WERI-Rb-1 (cell line): ENCODE results near the gene GSC2.

Experiments used
- DNase-seq: peaks from one replicate; pipeline ENCODE4 v3.0.0-alpha.2; 2020
- H3K27ac ChIP-seq: fragments of 250-450 bp; sonication (Bioruptor Pico); 2 replicates; pipeline ENCODE4 v1.5.1; 2020; ENCODE audit warnings: mild to moderate bottlenecking, moderate library complexity
- H3K27me3 ChIP-seq: fragments of 250-450 bp; sonication (Bioruptor Pico); 2 replicates; pipeline ENCODE4 v1.5.1; 2021; ENCODE audit warnings: mild to moderate bottlenecking, low read depth, moderate library complexity; ENCODE audit not compliant: insufficient read depth, severe bottlenecking
- H3K36me3 ChIP-seq: fragments of 250-450 bp; sonication (Bioruptor Pico); 2 replicates; pipeline ENCODE4 v1.5.1; 2020; ENCODE audit warnings: mild to moderate bottlenecking, moderate library complexity
- H3K4me3 ChIP-seq: 2 replicates; pipeline ENCODE4 v1.5.1; 2011; ENCODE audit warnings: low read depth, mild to moderate bottlenecking, control low read depth, low read length
- H3K9me3 ChIP-seq: fragments of 250-450 bp; sonication (Bioruptor Pico); 2 replicates; pipeline ENCODE4 v1.5.1; 2021; ENCODE audit warnings: mild to moderate bottlenecking, moderate library complexity; ENCODE audit not compliant: severe bottlenecking
- TF ChIP-seq, protein P1 (sequence below): IDR thresholded peaks from 2 replicates; pipeline ENCODE4 v1.5.1; 2011; ENCODE audit warnings: low read depth, mild to moderate bottlenecking, control low read depth, inconsistent platforms, low read length

GSC2 gene

DNA sequence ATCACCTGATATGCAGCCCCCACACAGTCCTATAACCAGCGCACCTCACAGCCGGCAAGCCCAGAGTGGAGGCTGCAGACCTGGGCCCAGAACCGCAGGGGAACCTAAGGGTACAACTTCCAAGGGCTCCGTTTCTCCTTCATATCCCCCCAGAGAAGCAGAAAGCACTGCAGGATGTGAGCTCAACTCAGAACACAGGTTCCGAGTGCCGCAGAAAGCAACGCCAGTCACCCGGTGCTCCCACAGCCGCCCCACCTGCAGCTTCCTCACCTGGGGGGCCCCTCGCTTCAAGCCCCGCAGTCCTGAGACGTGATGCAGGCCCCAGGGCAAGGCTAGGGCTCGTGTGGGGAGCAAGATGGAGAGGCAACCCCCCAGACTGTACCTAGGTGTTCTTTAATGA, 16.5 kb downstream of the GSC2 start:
- DNase-seq, result no peak
- H3K27me3 ChIP-seq, result no peaks in the 10 kb centered on the region
- no peaks in the 10 kb centered on the region for H3K9me3 ChIP-seq
- no peak overlapping the region for H3K4me3 ChIP-seq
- TF ChIP-seq, protein P1, sequence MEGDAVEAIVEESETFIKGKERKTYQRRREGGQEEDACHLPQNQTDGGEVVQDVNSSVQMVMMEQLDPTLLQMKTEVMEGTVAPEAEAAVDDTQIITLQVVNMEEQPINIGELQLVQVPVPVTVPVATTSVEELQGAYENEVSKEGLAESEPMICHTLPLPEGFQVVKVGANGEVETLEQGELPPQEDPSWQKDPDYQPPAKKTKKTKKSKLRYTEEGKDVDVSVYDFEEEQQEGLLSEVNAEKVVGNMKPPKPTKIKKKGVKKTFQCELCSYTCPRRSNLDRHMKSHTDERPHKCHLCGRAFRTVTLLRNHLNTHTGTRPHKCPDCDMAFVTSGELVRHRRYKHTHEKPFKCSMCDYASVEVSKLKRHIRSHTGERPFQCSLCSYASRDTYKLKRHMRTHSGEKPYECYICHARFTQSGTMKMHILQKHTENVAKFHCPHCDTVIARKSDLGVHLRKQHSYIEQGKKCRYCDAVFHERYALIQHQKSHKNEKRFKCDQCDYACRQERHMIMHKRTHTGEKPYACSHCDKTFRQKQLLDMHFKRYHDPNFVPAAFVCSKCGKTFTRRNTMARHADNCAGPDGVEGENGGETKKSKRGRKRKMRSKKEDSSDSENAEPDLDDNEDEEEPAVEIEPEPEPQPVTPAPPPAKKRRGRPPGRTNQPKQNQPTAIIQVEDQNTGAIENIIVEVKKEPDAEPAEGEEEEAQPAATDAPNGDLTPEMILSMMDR, result no peak
- H3K36me3 ChIP-seq, result peaks cover 59% of the 10 kb centered on the region
- H3K27ac ChIP-seq, result no peak overlapping the region

DNA sequence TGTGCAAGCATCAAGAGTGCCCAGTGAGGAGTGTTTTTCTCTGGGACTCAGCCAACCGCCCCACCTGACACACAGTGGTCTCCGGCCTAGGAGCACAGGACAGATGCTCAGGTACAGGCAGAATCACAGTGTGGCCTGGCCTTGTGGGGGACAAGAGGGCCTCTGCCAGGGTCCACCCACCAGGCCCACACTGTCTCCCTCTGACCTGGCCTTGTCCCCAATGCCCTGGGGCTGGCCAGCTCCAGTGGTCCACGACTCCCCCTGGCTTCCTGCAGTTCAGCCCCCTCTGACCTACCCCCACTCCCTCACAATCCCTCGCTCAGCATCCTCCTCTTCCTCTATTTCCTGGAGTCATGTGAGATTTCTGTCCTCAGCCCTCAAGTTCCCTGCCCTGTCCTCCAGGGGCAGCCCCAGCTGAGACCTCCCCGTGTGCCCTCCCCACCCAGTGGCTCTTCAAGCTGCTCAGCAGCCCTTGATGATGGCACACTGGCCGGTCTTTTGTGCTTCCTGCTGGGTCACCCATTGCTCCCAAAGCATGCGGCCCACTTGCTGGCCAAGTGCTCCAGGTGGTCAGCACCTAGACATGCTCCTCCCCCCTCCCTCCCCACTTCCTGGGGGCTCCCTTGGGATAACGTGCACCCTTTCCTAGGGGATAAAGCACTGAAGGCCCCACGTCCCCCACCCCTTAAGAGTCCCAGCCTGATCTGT, 17.2 kb downstream of the GSC2 start:
- Histone ChIP-seq H3K27me3 (no peaks in the 10 kb centered on the region), H3K36me3 (peaks cover 52% of the 10 kb centered on the region), H3K9me3 (no peaks in the 10 kb centered on the region), H3K4me3 (no peak overlapping the region), H3K27ac (no peak overlapping the region)
- TF ChIP-seq, protein P1, result no peak
- DNase-seq, result no peak

DNA sequence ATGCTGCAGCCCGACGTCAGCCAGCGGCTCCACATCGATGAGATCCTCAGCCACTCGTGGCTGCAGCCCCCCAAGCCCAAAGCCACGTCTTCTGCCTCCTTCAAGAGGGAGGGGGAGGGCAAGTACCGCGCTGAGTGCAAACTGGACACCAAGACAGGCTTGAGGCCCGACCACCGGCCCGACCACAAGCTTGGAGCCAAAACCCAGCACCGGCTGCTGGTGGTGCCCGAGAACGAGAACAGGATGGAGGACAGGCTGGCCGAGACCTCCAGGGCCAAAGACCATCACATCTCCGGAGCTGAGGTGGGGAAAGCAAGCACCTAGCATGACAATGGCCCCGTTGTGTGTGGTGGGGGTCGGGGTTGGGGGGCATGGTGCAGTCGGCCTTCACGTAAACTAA, 17.9 kb downstream of the GSC2 start:
- H3K4me3 ChIP-seq, result no peak overlapping the region
- no peak for DNase-seq
- H3K27me3 ChIP-seq, result no peaks in the 10 kb centered on the region
- H3K27ac ChIP-seq, result no peak overlapping the region
- peaks cover 45% of the 10 kb centered on the region for H3K36me3 ChIP-seq
- H3K9me3 ChIP-seq, result no peaks in the 10 kb centered on the region
- TF ChIP-seq, protein P1, result no peak

DNA sequence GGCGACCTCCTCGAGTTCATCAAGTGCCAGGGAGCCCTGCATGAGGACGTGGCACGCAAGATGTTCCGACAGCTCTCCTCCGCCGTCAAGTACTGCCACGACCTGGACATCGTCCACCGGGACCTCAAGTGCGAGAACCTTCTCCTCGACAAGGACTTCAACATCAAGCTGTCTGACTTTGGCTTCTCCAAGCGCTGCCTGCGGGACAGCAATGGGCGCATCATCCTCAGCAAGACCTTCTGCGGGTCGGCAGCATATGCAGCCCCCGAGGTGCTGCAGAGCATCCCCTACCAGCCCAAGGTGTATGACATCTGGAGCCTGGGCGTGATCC, 18.4 kb downstream of the GSC2 start:
- Histone ChIP-seq H3K27me3 (no peaks in the 10 kb centered on the region), H3K27ac (no peak overlapping the region), H3K4me3 (no peak overlapping the region), H3K36me3 (peaks cover 40% of the 10 kb centered on the region), H3K9me3 (no peaks in the 10 kb centered on the region)
- DNase-seq, result no peak
- TF ChIP-seq, protein P1, result no peak

DNA sequence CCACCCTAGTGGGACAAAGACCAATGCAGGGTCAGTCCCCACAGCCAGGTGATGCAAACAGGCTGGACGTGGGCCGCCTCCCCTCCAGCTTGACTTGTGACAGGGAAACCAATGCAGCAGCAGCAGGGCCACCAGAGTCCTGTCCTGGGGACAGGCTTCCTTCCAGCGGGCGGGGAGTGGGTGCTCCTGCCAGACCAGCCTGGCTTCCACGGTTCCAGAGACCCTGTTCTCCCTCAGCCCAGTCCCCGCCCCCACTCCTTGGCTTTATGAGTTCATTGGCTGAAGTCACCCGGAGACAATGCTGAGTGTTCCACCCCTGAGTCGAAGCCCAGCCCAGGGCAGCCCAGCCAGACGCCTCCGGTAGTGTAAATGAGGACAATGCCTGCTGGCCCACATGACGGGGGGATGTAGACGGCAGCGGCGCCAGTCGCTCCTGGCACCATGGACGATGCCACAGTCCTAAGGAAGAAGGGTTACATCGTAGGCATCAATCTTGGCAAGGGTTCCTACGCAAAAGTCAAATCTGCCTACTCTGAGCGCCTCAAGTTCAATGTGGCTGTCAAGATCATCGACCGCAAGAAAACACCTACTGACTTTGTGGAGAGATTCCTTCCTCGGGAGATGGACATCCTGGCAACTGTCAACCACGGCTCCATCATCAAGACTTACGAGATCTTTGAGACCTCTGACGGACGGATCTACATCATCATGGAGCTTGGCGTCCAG, 19.0 kb downstream of the GSC2 start, which contains the start of gene TSSK2:
TSS of gene TSSK2 (plus strand) at position 350 of the 726 bp plus-strand sequence. CDS start at position 442, 92 bp downstream.
- H3K36me3 ChIP-seq, result peaks cover 36% of the 10 kb centered on the region
- no peaks in the 10 kb centered on the region for H3K9me3 ChIP-seq
- DNase-seq, result no peak
- H3K4me3 ChIP-seq, result no peak within 1 kb of the TSS
- TF ChIP-seq, protein P1, result no peak
- H3K27ac ChIP-seq, result no peak within 1 kb of the TSS
- H3K27me3 ChIP-seq, result no peaks in the 10 kb centered on the region
